GM23338 (cell line): ENCODE data around the gene FMN1. TPM values are rescaled to one million over a fixed set of nuclear protein-coding genes. Genes with fewer than 3 reads are reported as not detected.

Source experiments
- ATAC-seq: fragments of 200-7000 bp; cut with Tn5 transposase; 3 replicates; pipeline ENCODE4 v1.9.1; 2020
- DNase-seq: peaks from one replicate; pipeline ENCODE4 v3.0.0-alpha.2; 2015; ENCODE audit warnings: low spot score
- H2AFZ ChIP-seq: fragments of 200-600 bp; sonication (generic); 2 replicates; pipeline ENCODE4 v1.8.0; 2016; ENCODE audit warnings: antibody characterized with exemption, mild to moderate bottlenecking, moderate library complexity
- H3F3A ChIP-seq: fragments of 200-600 bp; sonication (generic); replicated peaks from 2 replicates; pipeline ENCODE4 v1.8.0; 2017; ENCODE audit warnings: antibody characterized with exemption, mixed run types, low read depth
- H3K27ac ChIP-seq: fragments of 200-600 bp; sonication (generic); 2 replicates; pipeline ENCODE4 v1.6.1; 2016; ENCODE audit warnings: low read depth
- H3K27me3 ChIP-seq: fragments of 200-600 bp; sonication (generic); 2 replicates; pipeline ENCODE4 v1.8.0; 2016; ENCODE audit warnings: mild to moderate bottlenecking, mixed run types, moderate library complexity; ENCODE audit not compliant: insufficient read depth
- H3K36me3 ChIP-seq: fragments of 200-600 bp; sonication (generic); 2 replicates; pipeline ENCODE4 v1.8.0; 2016; ENCODE audit warnings: mild to moderate bottlenecking; ENCODE audit not compliant: insufficient read depth
- H3K4me1 ChIP-seq: fragments of 200-600 bp; sonication (generic); 2 replicates; pipeline ENCODE4 v1.8.0; 2016; ENCODE audit warnings: mild to moderate bottlenecking, moderate library complexity; ENCODE audit not compliant: insufficient read depth
- H3K4me2 ChIP-seq: fragments of 200-600 bp; sonication (generic); 2 replicates; pipeline ENCODE4 v1.7.1; 2017; ENCODE audit warnings: mixed run types
- H3K4me3 ChIP-seq: fragments of 200-600 bp; sonication (generic); 2 replicates; pipeline ENCODE4 v1.6.1; 2016; ENCODE audit warnings: mixed run types
- H3K79me2 ChIP-seq: fragments of 200-600 bp; sonication (generic); replicated peaks from 2 replicates; pipeline ENCODE4 v1.8.0; 2017; ENCODE audit warnings: mild to moderate bottlenecking; ENCODE audit not compliant: insufficient read depth
- H3K9me2 ChIP-seq: fragments of 200-600 bp; sonication (generic); 2 replicates; pipeline ENCODE4 v1.8.0; 2017; ENCODE audit not compliant: insufficient read depth
- H4K20me1 ChIP-seq: fragments of 200-600 bp; sonication (generic); replicated peaks from 2 replicates; pipeline ENCODE4 v1.8.0; 2017; ENCODE audit warnings: mild to moderate bottlenecking; ENCODE audit not compliant: insufficient read depth
- H3K27ac Mint-ChIP-seq: 2 replicates; pipeline ENCODE4 v1.8.0; 2020; ENCODE audit warnings: inconsistent platforms, mild to moderate bottlenecking, moderate library complexity, mixed read lengths
- H3K27me3 Mint-ChIP-seq: 3 replicates; pipeline ENCODE4 v1.8.0; 2022; ENCODE audit warnings: low read depth, mild to moderate bottlenecking, moderate library complexity, mixed read lengths, inconsistent platforms; ENCODE audit not compliant: insufficient read depth, poor library complexity
- H3K36me3 Mint-ChIP-seq: 3 replicates; pipeline ENCODE4 v1.8.0; 2021; ENCODE audit warnings: low read depth, mild to moderate bottlenecking, inconsistent platforms, moderate library complexity, mixed read lengths
- H3K4me1 Mint-ChIP-seq: 3 replicates; pipeline ENCODE4 v1.8.0; 2020; ENCODE audit warnings: mild to moderate bottlenecking, inconsistent platforms, mixed read lengths
- H3K4me3 Mint-ChIP-seq: 3 replicates; pipeline ENCODE4 v1.8.0; 2021; ENCODE audit warnings: moderate library complexity, mild to moderate bottlenecking, inconsistent platforms, mixed read lengths
- H3K9me3 Mint-ChIP-seq: 3 replicates; pipeline ENCODE4 v1.8.0; 2020; ENCODE audit warnings: moderate library complexity, mild to moderate bottlenecking, inconsistent platforms, mixed read lengths
- CREB1 ChIP-seq: fragments of 250-450 bp; sonication (Bioruptor Pico); IDR thresholded peaks from 2 replicates; pipeline ENCODE4 v1.5.0; 2020; ENCODE audit warnings: low read depth, mild to moderate bottlenecking, moderate library complexity
- ETS1 ChIP-seq: IDR thresholded peaks from 2 replicates; pipeline ENCODE4 v1.6.1; 2016; ENCODE audit warnings: antibody characterized with exemption
- EZH2 ChIP-seq: fragments of 200-600 bp; sonication (generic); IDR thresholded peaks from one replicate; pipeline ENCODE4 v1.8.0; 2017; ENCODE audit warnings: antibody characterized with exemption, mild to moderate bottlenecking, low read depth; ENCODE audit not compliant: unreplicated experiment
- EZH2phosphoT487 ChIP-seq: fragments of 200-600 bp; sonication (generic); IDR thresholded peaks from one replicate; pipeline ENCODE4 v1.8.1; 2018; ENCODE audit warnings: antibody characterized with exemption; ENCODE audit not compliant: unreplicated experiment
- JUNB ChIP-seq: IDR thresholded peaks from one replicate; pipeline ENCODE4 v1.6.1; 2016; ENCODE audit warnings: antibody characterized with exemption; ENCODE audit not compliant: unreplicated experiment
- NANOG ChIP-seq: IDR thresholded peaks from 2 replicates; pipeline ENCODE4 v1.6.1; 2016; ENCODE audit warnings: antibody characterized with exemption, borderline replicate concordance
- POLR2AphosphoS5 ChIP-seq: IDR thresholded peaks from 2 replicates; pipeline ENCODE4 v1.6.1; 2016; ENCODE audit warnings: antibody characterized with exemption, low read depth
- REST ChIP-seq: IDR thresholded peaks from one replicate; pipeline ENCODE4 v1.6.1; 2018; ENCODE audit warnings: antibody characterized with exemption; ENCODE audit not compliant: unreplicated experiment
- STAT1 ChIP-seq: IDR thresholded peaks from one replicate; pipeline ENCODE4 v1.6.1; 2016; ENCODE audit warnings: antibody characterized with exemption; ENCODE audit not compliant: unreplicated experiment
- ZNF114 ChIP-seq: fragments of 250-450 bp; sonication (Bioruptor Pico); IDR thresholded peaks from 2 replicates; pipeline ENCODE4 v1.5.0; 2020; ENCODE audit warnings: mild to moderate bottlenecking, moderate library complexity
- ZNF331 ChIP-seq: fragments of 250-450 bp; sonication (Bioruptor Pico); IDR thresholded peaks from 2 replicates; pipeline ENCODE4 v1.5.0; 2020; ENCODE audit warnings: low read depth, mild to moderate bottlenecking, moderate library complexity
- ZNF462 ChIP-seq: fragments of 250-450 bp; sonication (Bioruptor Pico); IDR thresholded peaks from 2 replicates; pipeline ENCODE4 v1.5.0; 2020; ENCODE audit warnings: mild to moderate bottlenecking, moderate library complexity
- polyA plus RNA-seq: library from polyadenylated mRNA; unstranded; fragments of >200 nt; fragmentation: Nextera tagmentation; extraction: Ambion mirVana; gene quantifications from 2 replicates; pipeline ENCODE4 v1.2.1, GENCODE V29; 2016
- total RNA-seq: library from RNA; depleted of rRNA; stranded (reverse); fragments of >200 nt; shearing (Covaris generic); gene quantifications from 2 replicates; pipeline ENCODE4 v1.2.3, GENCODE V29; 2014

Gene FMN1
- total and polyA plus RNA-seq, 2 experiments from 2014 or later, result 1.2 to 1.6 TPM

- DNase-seq, result no peak
- no peaks in the 10 kb centered on the region for H3F3A ChIP-seq
- no peak overlapping the region for H3K27ac ChIP-seq
- Mint-ChIP-seq H3K4me1 (peaks cover 12% of the 10 kb centered on the region), H3K27ac (no peak overlapping the region), H3K27me3 (peaks cover 8% of the 10 kb centered on the region), H3K9me3 (no peaks in the 10 kb centered on the region), H3K4me3 (no peak overlapping the region), H3K36me3 (no peaks in the 10 kb centered on the region)
- TF ChIP-seq EZH2 (no peak), POLR2AphosphoS5 (no peak), ZNF114 (CRISPR knock-in tag) (no peak), ETS1 (no peak), ZNF462 (CRISPR knock-in tag) (no peak), EZH2phosphoT487 (no peak), NANOG (no peak), REST (no peak), STAT1 (no peak), ZNF331 (CRISPR knock-in tag) (no peak), JUNB (no peak), CREB1 (CRISPR knock-in tag) (no peak)
- ATAC-seq, result no peak
- H4K20me1 ChIP-seq, result no peaks in the 10 kb centered on the region
- H2AFZ ChIP-seq, result no peak overlapping the region
- H3K9me2 ChIP-seq, result 0 out of 2 replicates have a peak, but pooled peaks cover under 1% of the 10 kb centered on the region
- no peak overlapping the region for H3K4me3 ChIP-seq
- H3K27me3 ChIP-seq, result peaks cover 8% of the 10 kb centered on the region; the same call in 1 of the 2 replicates
- peaks cover 12% of the 10 kb centered on the region for H3K4me1 ChIP-seq
- no peak overlapping the region for H3K4me2 ChIP-seq
- no peaks in the 10 kb centered on the region for H3K79me2 ChIP-seq
- no peaks in the 10 kb centered on the region for H3K36me3 ChIP-seq
These were observed 301.1 kb downstream of the FMN1 start for GRCh38 chr15:32893421-32893820.
